H9 (cell line): Measurements from ENCODE around the gene FBXL19. TPM values are rescaled to one million over a fixed set of nuclear protein-coding genes. Genes with fewer than 3 reads are reported as not detected.

Experiments used
- DNase-seq: peaks from one replicate; pipeline ENCODE4 v3.0.0-alpha.2; 2017
- H2AFZ ChIP-seq: one replicate; pipeline ENCODE4 v1.6.1; 2013; ENCODE audit warnings: mild to moderate bottlenecking, low read length, control low read depth, moderate library complexity
- H2AK5ac ChIP-seq: 2 replicates; pipeline ENCODE4 v1.6.1; 2013; ENCODE audit warnings: low read length, control low read depth, mixed read lengths; ENCODE audit not compliant: insufficient read length
- H2BK120ac ChIP-seq: one replicate; pipeline ENCODE4 v1.6.1; 2013; ENCODE audit warnings: low read depth, mild to moderate bottlenecking, low read length, control low read depth, inconsistent platforms; ENCODE audit not compliant: poor library complexity, severe bottlenecking
- H2BK12ac ChIP-seq: 2 replicates; pipeline ENCODE4 v1.6.1; 2013; ENCODE audit warnings: low read length, control low read depth, mixed read lengths, low read depth; ENCODE audit not compliant: insufficient read length
- H2BK15ac ChIP-seq: 2 replicates; pipeline ENCODE4 v1.6.1; 2013; ENCODE audit warnings: low read depth, low read length, control low read depth
- H2BK20ac ChIP-seq: one replicate; pipeline ENCODE4 v1.6.1; 2013; ENCODE audit warnings: low read depth, mild to moderate bottlenecking, low read length, control low read depth, inconsistent platforms; ENCODE audit not compliant: poor library complexity, severe bottlenecking
- H2BK5ac ChIP-seq: 2 replicates; pipeline ENCODE4 v1.6.1; 2013; ENCODE audit warnings: low read length, control low read depth, mixed read lengths; ENCODE audit not compliant: insufficient read length
- H3K14ac ChIP-seq: 2 replicates; pipeline ENCODE4 v1.6.1; 2013; ENCODE audit warnings: low read length, control low read depth; ENCODE audit not compliant: insufficient read depth
- H3K18ac ChIP-seq: 2 replicates; pipeline ENCODE4 v1.6.1; 2013; ENCODE audit warnings: low read depth, mild to moderate bottlenecking, mixed read lengths, low read length, control low read depth; ENCODE audit not compliant: insufficient read length
- H3K23ac ChIP-seq: 2 replicates; pipeline ENCODE4 v1.6.1; 2013; ENCODE audit warnings: low read length, control low read depth, mixed read lengths, low read depth; ENCODE audit not compliant: insufficient read length
- H3K23me2 ChIP-seq: 2 replicates; pipeline ENCODE4 v1.6.1; 2013; ENCODE audit warnings: low read depth, mild to moderate bottlenecking, mixed read lengths, low read length, control low read depth; ENCODE audit not compliant: insufficient read length, poor library complexity, severe bottlenecking
- H3K27ac ChIP-seq: 2 replicates; pipeline ENCODE4 v1.5.1; 2013; ENCODE audit warnings: low read length, control low read depth, mixed read lengths, low read depth; ENCODE audit not compliant: insufficient read length
- H3K27me3 ChIP-seq: 2 replicates; pipeline ENCODE4 v1.6.1; 2013; ENCODE audit warnings: low read length, control low read depth, inconsistent platforms; ENCODE audit not compliant: insufficient read depth
- H3K4ac ChIP-seq: 2 replicates; pipeline ENCODE4 v1.6.1; 2013; ENCODE audit warnings: low read depth, mild to moderate bottlenecking, control low read depth, inconsistent platforms, low read length, moderate library complexity
- H3K4me1 ChIP-seq: 2 replicates; pipeline ENCODE4 v1.6.1; 2013; ENCODE audit warnings: low read length, control low read depth, inconsistent platforms; ENCODE audit not compliant: insufficient read depth
- H3K4me2 ChIP-seq: 2 replicates; pipeline ENCODE4 v1.6.1; 2013; ENCODE audit warnings: low read length, control low read depth, mixed read lengths; ENCODE audit not compliant: insufficient read length, insufficient read depth
- H3K56ac ChIP-seq: 2 replicates; pipeline ENCODE4 v1.6.1; 2013; ENCODE audit warnings: low read depth, mild to moderate bottlenecking, mixed read lengths, low read length, control low read depth; ENCODE audit not compliant: insufficient read length
- H3K79me1 ChIP-seq: 2 replicates; pipeline ENCODE4 v1.6.1; 2013; ENCODE audit warnings: low read depth, mild to moderate bottlenecking, moderate library complexity, low read length, control low read depth, inconsistent platforms; ENCODE audit not compliant: insufficient read depth, poor library complexity, severe bottlenecking
- H3K79me2 ChIP-seq: 2 replicates; pipeline ENCODE4 v1.6.1; 2013; ENCODE audit warnings: low read length, control low read depth, inconsistent platforms; ENCODE audit not compliant: insufficient read depth
- H3K9ac ChIP-seq: 2 replicates; pipeline ENCODE4 v1.6.1; 2013; ENCODE audit warnings: low read length, control low read depth, mixed read lengths; ENCODE audit not compliant: insufficient read length; ENCODE audit errors: extremely low read depth
- H3K9me3 ChIP-seq: one replicate; pipeline ENCODE4 v1.6.1; 2013; ENCODE audit warnings: low read depth, low read length, inconsistent platforms; ENCODE audit not compliant: control insufficient read depth
- H3T11ph ChIP-seq: one replicate; pipeline ENCODE4 v1.6.1; 2013; ENCODE audit warnings: mild to moderate bottlenecking, low read length, control low read depth, inconsistent platforms
- H4K20me1 ChIP-seq: one replicate; pipeline ENCODE4 v1.6.1; 2013; ENCODE audit not compliant: control insufficient read depth, insufficient read length, insufficient read depth
- H4K5ac ChIP-seq: 2 replicates; pipeline ENCODE4 v1.6.1; 2013; ENCODE audit warnings: low read depth, mild to moderate bottlenecking, mixed read lengths, low read length, control low read depth; ENCODE audit not compliant: insufficient read length
- H4K8ac ChIP-seq: replicated peaks from 2 replicates; pipeline ENCODE4 v1.6.1; 2013; ENCODE audit warnings: low read length, control low read depth, mixed read lengths, low read depth; ENCODE audit not compliant: insufficient read length
- H4K91ac ChIP-seq: 2 replicates; pipeline ENCODE4 v1.6.1; 2013; ENCODE audit warnings: low read depth, mild to moderate bottlenecking, moderate library complexity, mixed read lengths, low read length, control low read depth; ENCODE audit not compliant: insufficient read length
- H3K27ac Mint-ChIP-seq, 3 experiments: 2 replicates in 2 of 3; 3 replicates in 1 of 3; pipeline ENCODE4 v1.8.0; 2020 to 2021; ENCODE audit warnings: mixed read lengths in 3 of 3, mild to moderate bottlenecking in 1 of 3, moderate library complexity in 1 of 3
- H3K27me3 Mint-ChIP-seq: 2 replicates; pipeline ENCODE4 v1.8.0; 2021; ENCODE audit warnings: low read depth, mild to moderate bottlenecking, moderate library complexity, mixed read lengths
- H3K36me3 Mint-ChIP-seq, 3 experiments: 2 replicates in 2 of 3; 3 replicates in 1 of 3; pipeline ENCODE4 v1.8.0; 2020 to 2021; ENCODE audit warnings: low read depth in 3 of 3, mixed read lengths in 3 of 3; ENCODE audit not compliant: insufficient read depth in 1 of 3
- H3K4me1 Mint-ChIP-seq, 2 experiments: 2 replicates each; pipeline ENCODE4 v1.8.0; 2020; ENCODE audit warnings: mixed read lengths in 2 of 2
- H3K4me3 Mint-ChIP-seq, 2 experiments: 2 replicates in 1 of 2; 3 replicates in 1 of 2; pipeline ENCODE4 v1.8.0; 2020 to 2021; ENCODE audit warnings: mild to moderate bottlenecking in 2 of 2, mixed read lengths in 2 of 2, moderate library complexity in 1 of 2
- H3K9me3 Mint-ChIP-seq, 2 experiments: 2 replicates in 1 of 2; 3 replicates in 1 of 2; pipeline ENCODE4 v1.8.0; 2020; ENCODE audit warnings: mild to moderate bottlenecking in 2 of 2, mixed read lengths in 2 of 2, moderate library complexity in 1 of 2
- WGBS: extraction: QIAGEN DNeasy Blood & Tissue Kit; methylation state at CpG from one replicate; pipeline ENCODE4 v1.1.7; 2013; ENCODE audit warnings: missing lambda C conversion rate, low lambda C conversion rate, mixed read lengths; ENCODE audit not compliant: insufficient read length; ENCODE audit errors: extremely low coverage; 5-methylcytosine and 5-hydroxymethylcytosine counted together
- total RNA-seq: library from RNA; stranded (reverse); gene quantifications from 2 replicates; pipeline ENCODE4 v1.2.1, GENCODE V29; 2021
- TF ChIP-seq, protein P1 (sequence below): fragments of 200-600 bp; sonication (generic); conservative IDR thresholded peaks from 3 replicates; pipeline ENCODE4 v1.8.0; 2021; ENCODE audit warnings: antibody characterized with exemption, mild to moderate bottlenecking

Gene FBXL19
- total RNA-seq, 1 experiment from 2014 or later, result 66.8 TPM

DNA sequence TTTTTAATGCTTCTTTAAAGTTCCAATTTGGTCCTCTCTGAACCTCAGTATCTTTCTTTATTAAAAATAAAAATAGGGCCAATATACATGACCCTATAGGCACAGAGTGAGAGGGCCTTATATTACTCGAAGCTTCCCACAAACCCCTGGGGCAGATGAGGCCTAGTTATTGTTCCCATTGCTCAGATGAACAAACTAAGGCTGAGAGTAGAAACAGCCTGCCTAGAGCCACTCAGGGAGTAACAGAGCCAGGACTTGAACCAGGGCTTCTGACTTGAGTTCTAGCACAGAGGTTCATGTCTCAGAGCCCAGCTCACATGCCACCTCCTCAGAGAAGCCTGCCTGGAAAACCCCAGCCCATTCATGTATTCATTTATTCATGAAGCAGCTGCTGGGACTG lies 37.2 kb upstream of the FBXL19 start:
- WGBS, result no CpG with 5 or more reads among the region's 1 CpG
- H3K36me3 Mint-ChIP-seq, result peaks cover 5 to 25% (median 20%) of the 10 kb centered on the region in 3 experiments; a peak in 6 of 7 replicates
- TF ChIP-seq, protein P1, sequence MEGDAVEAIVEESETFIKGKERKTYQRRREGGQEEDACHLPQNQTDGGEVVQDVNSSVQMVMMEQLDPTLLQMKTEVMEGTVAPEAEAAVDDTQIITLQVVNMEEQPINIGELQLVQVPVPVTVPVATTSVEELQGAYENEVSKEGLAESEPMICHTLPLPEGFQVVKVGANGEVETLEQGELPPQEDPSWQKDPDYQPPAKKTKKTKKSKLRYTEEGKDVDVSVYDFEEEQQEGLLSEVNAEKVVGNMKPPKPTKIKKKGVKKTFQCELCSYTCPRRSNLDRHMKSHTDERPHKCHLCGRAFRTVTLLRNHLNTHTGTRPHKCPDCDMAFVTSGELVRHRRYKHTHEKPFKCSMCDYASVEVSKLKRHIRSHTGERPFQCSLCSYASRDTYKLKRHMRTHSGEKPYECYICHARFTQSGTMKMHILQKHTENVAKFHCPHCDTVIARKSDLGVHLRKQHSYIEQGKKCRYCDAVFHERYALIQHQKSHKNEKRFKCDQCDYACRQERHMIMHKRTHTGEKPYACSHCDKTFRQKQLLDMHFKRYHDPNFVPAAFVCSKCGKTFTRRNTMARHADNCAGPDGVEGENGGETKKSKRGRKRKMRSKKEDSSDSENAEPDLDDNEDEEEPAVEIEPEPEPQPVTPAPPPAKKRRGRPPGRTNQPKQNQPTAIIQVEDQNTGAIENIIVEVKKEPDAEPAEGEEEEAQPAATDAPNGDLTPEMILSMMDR, result no peak

More for the DNA sequence above, 37.2 kb upstream of the FBXL19 start:
- Histone ChIP-seq H2BK15ac (no peak overlapping the region), H3K27ac (no peak overlapping the region), H3T11ph (no peak overlapping the region), H4K8ac (no peak overlapping the region), H2BK120ac (no peak overlapping the region), H3K4me1 (no peaks in the 10 kb centered on the region), H2BK20ac (no peak overlapping the region), H3K56ac (no peak overlapping the region), H2AK5ac (no peak overlapping the region), H2AFZ (no peak overlapping the region), H3K4ac (no peak overlapping the region), H2BK5ac (no peak overlapping the region), H3K9me3 (no peaks in the 10 kb centered on the region), H3K23me2 (no peaks in the 10 kb centered on the region), H2BK12ac (no peak overlapping the region), H3K79me2 (no peaks in the 10 kb centered on the region), H3K9ac (no peak overlapping the region), H3K4me2 (no peak overlapping the region), H3K14ac (no peak overlapping the region), H3K18ac (no peak overlapping the region), H3K23ac (no peak overlapping the region), H4K20me1 (peaks cover under 1% of the 10 kb centered on the region), H4K5ac (no peak overlapping the region), H3K79me1 (no peaks in the 10 kb centered on the region), H4K91ac (no peak overlapping the region), H3K27me3 (no peaks in the 10 kb centered on the region)
- no peak for DNase-seq
- peaks cover 4 to 9% of the 10 kb centered on the region in 2 experiments; a peak in 3 of 4 replicates for H3K4me1 Mint-ChIP-seq
- no peaks in the 10 kb centered on the region; the same call in 1 of the 2 replicates for H3K27me3 Mint-ChIP-seq
- H3K9me3 Mint-ChIP-seq, result no peaks in the 10 kb centered on the region
- H3K27ac Mint-ChIP-seq, result peak overlapping the region in 1 of 3 experiments; percentile 25; a peak in 1 of 7 replicates
- H3K4me3 Mint-ChIP-seq, result no peak overlapping the region
